ENCODE measurements around the gene GPC3.
"Not testable (repeated sequence)": the region's sequence is repeated elsewhere in the genome, so short reads cannot be mapped to it uniquely, and the experiment has no call there.

Gene GPC3

DNA sequence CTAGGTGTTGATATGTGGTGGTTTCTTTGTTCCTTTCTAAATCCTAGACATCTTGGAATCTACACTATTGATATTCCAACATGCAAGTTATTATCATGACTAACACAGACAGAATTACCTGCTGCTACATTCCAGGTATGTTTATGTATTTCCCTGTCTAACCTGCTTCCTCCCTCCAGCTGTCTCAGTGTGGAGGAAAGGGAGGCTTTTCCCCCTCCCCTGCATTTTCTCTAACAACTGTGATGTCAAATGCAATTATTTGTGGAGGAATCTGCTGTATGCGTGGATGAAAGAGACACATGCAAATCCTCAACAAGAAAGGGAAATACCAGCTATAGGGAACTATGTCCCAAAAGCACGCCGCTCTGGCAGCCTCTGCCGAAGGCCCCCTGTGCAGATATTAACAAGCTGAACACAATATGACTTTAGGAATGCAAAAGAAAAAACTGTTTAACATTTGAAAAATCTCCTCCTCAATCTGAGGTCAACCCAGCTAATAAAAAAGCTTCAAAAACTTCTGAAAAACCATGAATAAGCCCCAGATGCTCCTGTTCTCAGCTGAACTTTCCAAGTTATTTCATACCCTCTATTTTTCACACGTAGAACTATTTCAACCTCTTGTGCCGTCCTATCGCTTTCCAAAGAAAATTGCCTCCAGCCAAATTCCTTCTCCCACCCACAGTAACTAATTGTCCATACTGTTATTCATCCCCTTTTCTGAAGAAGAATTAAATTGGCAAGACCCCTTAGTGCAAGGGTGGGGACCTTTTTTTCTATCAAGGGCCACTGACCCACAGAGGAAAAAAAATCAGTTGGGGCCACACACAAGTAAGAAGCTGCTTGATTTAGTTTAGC lies 345.0 kb downstream of the GPC3 start:
- DNase-seq = no peak

DNA sequence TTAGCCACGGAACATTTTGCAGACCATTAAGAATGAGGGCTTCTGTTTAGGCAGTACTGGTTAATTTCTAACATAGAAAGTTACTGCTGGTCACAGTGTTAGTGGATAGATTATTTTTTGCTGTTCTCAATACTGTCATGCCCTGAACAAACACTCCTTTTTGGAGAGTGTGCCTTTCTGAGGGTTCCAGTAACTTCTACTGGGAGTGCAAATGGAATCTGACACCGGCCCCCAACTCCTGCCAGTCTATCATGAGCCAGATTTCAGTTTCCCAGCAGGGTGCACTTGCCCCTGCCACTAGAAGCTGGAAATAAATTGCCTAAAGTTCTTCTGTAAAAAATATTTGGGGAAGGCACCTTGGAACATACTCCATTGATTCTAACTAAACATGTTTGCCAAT lies 345.7 kb downstream of the GPC3 start:
- DNase-seq = no peak

DNA sequence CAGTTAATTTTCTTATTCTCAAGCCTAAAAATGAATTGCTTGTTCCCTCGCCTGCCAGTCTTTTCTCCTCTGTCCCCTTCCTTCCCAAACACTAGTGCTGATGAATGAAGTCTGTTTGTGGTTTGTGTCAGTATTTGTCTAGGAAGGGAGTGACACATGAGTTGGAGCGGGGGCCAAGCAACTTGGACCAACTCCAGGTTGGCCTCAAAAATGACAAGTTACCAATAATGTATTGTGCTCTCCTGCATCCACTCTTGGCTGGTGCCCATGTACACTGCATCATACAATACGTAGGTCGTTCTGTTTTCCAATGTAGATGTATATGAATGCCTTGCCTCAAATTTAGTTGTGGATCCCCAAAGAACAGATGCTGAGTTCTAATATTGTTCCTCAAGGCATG lies 347.1 kb downstream of the GPC3 start:
- no peak for DNase-seq

DNA sequence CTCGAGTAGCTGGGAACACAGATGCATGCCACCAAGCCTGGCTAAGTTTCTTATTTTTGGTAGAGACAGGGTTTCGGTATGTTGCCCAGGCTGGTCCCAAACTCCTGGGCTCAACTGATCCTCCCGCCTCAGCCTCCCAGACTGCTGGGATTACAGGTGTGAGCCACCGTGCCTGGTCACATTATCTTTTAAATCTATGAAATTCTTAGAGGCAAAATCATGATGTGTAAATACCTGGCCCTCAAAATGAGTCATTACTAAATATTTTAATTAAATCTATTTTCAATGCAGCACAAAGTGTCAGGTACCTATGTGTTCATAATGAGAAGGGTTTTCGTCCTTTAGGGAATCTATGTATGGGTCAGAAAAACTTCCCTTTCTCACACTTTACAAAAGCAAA lies 347.6 kb downstream of the GPC3 start:
- DNase-seq = no peak

DNA sequence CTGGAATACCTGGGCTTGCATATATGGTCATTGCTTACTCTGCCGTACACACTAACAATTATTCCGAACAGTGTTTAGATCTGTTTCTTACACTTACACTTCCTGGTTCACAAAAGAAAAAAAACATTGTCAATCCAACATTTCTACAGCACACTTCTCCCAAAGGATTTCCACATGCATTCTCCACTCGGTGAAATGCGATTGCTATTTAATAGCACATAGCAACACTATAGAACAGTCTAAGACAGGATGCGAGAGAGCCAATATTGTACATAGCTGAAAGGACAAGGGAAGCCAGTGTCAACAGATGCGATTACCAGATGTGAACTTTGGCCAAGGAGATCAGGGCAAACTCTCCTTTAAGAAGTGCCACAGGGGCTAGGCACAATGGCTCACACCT lies 349.4 kb downstream of the GPC3 start:
- DNase-seq = no peak

DNA sequence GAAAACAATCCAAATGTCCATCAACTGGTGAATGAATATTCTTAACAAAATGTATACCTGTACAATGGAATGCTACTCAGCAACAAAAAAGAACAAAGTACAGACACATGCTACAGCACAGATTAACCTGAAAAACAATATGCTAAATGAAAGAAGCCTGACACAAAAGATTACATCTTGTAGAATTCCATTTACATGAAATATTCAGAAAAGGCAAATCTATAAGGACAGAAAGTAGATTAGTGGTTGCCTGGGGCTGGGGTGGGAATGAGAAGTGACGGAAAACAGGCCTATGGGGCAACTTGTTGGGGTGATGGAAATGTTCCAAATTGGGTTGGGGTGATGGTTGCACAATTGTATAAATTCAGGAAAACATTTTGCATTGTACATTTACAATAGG lies 351.0 kb downstream of the GPC3 start:
- DNase-seq = no peak

DNA sequence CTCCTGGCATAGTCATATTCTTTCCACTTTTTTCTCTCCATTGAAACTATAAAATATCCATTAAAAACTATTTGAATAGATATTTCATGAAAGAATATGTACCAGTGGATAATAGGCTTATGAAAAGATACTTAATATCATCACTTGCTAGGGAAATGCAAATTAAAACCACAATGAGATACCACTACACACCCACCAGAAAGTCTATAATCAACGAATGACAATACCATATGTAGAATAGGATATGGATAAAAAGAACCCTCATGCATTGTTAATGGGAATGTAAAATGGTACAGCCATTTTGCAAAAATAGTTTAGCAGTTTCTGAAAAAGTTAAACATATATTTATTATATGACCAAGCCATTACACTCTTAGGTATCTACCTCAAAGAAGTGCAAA lies 351.4 kb downstream of the GPC3 start:
- DNase-seq = no peak

DNA sequence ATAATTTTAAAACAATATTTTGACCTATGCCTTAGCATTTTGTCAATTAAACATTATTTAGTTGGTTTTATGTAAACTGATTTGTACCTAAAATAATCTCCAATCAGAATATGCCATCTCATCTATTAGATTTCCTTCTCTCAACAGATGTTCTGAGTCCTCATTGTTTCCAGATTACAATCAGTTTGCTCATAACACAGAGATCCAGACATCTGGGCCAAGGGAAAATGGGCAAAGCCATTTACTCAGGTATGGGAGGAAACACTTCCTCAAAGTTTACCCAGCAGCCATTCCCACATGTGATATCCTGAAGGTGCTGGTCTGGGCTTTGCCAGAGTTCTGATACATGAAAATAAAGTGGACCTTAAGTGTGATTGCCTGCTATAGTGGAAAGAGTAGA lies 352.2 kb downstream of the GPC3 start:
- no peak for DNase-seq

DNA sequence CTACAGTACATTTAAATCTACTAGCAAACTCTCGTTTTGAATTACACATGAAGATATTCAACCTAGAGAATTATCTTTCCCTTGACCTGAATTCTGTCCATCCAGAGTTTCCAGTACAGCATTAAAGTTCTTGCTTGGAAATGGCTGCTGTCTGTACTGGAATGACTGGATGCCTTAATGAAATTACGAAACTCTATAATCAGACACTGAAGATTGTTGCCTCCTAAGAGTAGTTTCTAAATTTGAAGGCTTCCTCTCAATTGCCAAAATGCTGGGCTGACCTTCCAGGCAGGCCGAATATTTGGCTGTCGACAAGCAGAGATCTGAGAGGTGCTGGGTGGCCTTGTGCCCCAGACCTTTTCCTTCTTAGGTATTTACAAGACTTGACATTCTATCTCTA lies 355.0 kb downstream of the GPC3 start:
- DNase-seq = no peak

DNA sequence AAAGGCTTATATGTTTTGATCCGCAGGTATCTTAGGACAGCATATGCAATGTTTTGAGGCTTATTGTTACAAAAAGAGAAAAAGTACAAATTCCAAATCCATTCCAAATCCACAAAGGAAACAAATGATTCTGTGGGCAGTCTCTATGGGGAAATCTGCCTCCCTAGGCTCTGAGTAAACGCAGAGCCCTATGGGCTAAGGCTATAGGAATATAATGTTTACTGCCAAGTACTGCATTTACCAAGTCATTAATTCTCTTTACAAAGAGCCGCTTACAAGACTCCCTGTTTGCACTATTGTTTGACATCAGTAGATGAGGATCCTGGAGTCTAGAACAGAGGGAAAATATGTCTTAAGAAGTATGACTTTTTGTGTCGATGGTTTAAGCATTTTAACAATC lies 357.7 kb downstream of the GPC3 start:
- DNase-seq = no peak

DNA sequence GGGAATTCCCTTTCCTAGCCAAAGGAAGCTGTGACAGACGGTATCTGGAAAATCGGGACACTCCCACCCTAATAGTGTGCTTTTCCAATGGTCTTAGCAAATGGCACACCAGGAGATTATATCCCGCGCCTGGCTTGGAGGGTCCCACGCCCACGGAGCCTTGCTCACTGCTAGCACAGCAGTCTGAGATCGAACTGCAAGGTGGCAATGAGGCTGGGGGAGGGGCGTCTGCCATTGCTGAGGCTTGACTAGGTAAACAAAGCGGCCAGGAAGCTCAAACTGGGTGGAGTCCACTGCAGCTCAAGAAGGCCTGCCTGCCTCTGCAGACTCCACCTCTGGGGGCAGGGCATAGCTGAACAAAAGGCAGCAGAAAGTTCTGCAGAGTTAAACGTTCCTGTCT lies 364.0 kb downstream of the GPC3 start:
- not testable (repeated sequence) for DNase-seq

DNA sequence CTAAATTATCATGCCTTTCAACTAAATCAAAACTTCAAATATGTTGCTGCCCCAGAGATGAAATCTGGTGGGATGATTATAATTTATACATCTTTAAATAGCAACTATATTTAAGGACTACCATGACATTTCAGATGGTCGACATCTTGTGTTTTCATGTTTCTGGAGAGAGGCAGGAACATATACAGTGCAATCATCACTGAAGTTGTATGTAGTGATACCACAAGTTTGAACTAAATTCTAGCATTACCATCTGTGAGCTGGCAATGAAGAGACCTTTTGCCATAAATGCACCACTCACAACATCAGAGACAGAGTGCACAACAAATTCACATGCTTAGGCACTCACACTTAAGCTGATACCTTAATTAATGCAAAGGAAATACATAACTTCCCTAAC lies 373.7 kb downstream of the GPC3 start:
- no peak for DNase-seq

DNA sequence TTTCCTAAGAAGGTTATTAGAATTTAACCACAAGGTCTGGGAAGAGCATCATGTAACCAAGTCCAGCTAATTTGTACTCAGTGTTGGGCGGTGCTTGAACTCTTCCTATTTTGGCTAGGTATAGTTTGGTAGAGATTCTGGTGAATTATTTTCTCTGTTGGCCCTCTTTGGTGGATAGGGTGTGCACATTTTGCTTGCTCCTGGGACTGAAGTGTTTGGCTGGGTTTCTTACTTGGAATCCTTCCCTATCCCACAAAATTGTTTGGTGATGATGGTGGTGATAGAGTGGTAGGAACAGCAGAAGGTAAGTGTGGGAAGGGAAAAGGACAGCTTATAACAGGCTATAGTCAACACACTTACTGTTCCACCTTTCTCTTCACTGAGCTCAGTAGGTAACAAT lies 375.3 kb downstream of the GPC3 start:
- no peak for DNase-seq

DNA sequence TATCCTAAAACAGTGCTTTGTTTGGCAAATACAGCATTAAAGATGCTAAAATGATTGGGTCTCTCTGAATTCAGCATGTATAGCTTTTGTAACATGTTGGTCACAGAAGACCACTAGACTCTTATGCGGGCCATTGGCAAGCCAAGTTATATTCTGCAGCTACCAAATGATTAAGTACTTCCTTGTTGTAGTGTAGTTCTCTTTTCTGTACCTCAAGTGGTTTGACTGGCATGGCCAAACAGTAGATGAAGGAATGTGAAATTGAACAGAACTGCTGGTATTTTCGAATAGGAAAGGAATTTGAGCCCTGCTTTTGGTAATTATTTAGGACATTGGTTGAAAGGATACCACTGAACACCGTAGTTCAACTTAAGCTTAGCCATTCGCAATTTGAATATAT lies 376.2 kb downstream of the GPC3 start:
- DNase-seq = no peak

DNA sequence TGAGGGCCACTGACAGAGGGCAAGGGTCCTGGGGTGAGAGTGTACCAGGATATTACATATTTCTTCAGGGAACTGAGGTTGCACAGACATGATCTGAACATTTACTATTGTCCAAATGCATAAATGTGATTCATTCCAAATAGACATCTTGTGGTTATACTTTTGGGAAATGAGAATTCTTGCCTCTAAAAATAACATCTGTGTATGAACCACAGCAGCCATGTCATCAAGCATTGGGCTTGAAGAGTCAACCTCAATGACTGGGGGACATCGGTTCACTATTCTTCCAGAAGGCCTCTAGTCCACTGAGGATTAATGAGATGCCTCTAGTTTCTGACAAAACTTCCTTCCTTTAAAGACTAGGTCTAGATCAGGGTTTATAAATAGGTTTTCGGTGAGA lies 377.0 kb downstream of the GPC3 start:
- no peak for DNase-seq

DNA sequence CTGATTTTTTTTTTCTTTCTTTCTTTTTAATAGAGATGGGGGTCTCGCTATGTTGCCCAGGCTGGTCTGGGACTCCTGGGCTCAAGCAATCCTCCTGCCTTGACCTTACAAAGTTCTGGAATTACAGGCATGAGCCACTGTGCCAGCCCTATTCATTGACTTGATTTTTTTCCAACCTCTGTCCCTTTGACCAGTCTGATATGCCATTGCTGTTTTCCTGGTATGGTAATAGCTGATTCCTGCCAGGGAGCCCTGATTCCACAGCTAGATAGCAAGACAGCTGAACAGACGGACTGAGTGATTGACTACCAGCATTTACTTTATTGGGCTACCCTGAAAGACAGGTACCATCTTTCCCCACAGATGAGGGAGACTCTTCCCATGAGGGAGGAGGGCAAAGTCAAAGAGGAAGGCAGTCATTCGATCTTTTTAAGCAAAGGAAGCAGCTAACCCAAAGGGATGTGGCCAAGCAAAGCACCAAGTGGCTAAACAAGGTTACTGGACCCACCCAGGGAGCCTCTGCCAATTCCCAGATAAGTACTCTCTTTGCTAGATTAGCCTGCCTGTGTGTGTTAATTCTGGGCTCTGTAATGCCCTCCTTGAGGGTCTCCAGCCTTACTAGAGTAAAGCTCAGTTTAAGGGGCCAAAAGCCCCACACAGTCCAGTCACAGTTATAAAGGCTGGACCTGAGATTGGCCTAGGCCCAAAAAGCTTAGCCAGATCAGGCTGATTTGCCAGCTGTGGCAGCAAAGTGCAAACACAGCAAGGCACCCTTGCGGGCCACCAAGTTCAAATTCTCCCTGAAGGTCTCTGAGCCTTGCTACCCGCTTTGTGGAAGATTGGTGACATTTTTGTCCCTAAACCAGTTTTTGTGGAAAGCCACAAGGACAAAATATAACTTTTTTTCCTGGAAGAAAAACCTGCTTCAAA lies 377.7 kb downstream of the GPC3 start:
- no peak for DNase-seq

DNA sequence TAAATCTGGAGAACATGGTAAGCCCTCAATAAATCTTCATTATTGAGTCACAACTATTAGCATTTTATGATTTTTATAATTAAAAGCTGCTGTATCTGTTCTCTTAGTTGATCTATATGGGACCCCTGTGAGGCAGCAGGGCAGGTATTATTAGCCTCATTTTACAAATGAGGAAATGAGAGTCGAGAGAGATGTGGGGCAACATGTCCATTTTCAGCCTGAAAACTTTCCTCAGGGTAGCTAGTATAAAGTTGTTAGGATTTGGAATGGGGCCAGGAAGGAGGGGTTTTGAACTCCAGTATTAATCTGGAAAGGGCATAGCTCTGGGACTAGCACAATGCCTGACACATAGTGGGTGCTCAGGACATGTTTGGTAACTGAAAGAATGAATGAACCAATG lies 378.4 kb downstream of the GPC3 start:
- no peak for DNase-seq

DNA sequence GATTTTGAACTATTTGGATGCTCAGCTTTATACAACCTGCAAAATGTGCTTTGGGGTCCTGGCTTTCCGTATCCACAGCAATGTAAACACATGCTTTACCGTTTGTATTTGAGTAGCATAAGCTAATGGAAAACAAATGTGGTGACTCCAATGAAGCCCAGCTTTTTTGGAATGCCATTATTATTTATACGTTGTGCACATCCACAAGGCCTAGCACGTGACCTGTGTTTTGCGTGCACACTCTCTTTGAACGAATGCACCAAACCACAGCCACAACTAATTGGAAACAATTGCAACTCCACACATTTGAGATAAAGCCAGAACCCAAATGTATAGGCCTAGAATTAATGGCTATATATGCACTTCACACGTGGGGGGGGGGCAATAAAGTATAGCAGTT lies 380.6 kb downstream of the GPC3 start:
- no peak for DNase-seq

DNA sequence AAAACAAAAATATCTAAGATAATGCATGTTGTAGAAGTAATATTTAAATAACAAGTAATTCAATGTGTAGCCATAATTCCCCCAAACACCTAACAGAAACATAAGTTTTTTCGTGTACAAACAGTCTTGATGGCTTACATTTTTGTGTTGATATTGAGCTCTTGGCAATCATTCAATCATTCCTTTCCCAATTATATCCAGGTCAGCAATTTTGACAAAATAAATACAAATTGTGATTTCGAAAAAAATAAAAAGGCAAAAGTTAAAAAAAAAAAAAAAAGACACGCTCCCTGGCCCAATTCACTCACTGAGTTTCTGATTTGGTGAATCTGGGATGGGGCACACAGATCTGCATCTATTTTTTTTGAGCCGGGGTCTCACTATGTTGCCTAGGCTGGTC lies 382.5 kb downstream of the GPC3 start:
- no peak for DNase-seq

DNA sequence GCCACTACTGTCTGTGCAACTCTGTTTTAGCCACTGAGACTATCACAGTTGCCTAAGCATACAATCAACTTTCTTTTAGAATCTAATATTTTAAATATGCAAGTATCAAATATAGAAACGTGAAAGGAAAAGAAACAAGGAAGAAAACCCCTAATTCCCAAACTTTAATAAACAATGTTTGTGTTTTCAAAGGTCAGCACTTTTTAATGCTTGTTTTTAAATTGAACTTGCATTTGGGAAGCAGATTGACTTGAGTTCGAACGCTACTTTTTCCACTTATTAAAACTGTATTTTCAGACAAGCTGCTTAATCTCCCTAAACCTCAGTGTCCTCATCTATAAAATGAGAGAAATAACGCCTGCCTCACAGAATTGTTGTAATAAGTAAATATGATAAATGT lies 384.3 kb downstream of the GPC3 start:
- DNase-seq = no peak

DNA sequence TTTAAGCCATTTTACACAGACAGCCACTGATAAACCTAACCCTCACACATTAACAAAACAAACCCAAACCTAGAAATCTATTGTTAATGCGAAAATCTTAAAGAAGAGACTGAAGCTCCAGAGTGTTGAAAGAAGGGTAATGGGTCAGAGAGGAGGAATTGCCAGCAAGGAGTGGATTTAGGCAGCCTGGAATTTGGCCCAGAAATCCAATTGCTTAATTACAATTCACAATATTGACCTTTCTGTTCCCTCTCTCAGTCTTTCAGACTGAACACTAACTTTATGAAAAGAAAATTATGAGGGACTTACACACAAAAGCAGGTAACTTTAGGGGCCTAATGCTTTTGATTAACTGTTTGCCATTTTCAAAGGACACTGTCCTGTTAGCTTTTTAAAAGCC lies 384.9 kb downstream of the GPC3 start:
- no peak for DNase-seq

DNA sequence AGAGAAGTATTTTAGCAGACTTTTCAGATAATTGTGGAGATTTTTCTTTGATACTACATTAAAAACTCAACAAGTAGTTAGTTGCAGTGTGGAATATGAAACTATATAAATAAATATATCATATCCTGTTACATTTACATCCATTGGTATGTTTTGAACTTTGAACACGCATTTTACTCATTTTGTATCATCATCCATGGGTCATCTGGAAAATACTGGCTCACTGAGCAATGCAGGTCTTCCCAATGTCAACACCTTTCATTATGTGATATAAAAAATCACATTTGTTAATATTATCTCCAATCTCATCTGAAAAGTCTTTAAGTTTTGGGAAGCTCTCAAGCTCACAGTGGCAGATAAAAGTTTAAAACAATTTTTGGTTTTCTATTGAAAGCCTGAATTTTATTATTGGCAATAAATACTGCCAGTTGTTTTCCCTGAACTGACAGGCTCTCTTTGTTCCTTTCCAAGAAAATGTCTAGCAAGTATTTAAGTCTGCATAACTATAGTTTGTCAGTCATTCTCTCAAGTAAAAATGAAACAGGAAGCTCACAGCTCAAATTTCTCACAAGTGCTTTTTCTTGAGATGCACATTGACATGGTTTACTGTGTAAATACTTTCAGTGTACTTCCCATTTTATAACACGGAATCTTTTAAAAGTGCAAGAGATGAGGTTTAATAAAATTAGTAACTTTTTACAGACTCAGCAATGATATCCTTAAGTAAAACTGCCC lies 386.6 kb downstream of the GPC3 start:
- no peak for DNase-seq

DNA sequence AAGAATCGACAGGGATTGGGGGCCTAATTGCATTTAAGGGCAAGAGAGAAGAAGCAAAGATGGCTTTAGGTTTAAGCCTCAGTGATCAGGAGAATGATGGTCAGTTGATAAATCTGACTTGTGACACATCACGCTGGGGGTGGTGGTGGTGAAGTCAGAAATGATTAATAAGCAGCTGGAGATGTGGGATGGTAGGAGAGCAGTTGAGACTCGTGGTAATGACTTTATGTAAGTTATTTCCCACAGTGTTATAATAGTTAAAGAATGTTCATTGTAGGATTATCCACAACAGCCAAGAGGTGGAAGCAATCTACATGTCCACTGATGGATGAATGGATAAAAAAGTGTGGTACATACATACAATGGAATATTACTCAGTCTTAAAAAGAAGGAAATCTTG lies 391.2 kb downstream of the GPC3 start:
- DNase-seq = no peak

DNA sequence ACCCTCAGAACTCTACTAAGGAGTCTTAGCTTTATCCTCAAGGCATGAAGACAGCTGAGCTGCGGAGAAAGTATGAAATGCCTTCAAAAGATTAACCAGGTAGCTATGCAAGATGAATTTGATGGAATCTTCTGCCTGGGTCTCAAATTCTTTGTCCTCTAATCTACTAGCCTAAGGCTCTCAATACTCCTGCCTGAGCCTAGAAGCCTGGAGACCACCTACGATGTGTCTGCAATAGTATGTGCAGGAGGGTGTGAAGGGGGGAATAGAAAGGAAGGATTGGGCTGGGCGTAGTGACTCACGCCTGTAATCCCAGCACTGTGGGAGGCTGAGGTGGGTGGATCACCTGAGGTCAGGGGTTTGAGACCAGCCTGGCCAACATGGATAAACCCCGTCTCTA lies 391.9 kb downstream of the GPC3 start:
- no peak for DNase-seq

All from activated CD4-positive, CD25-positive, alpha-beta regulatory T cell (primary cell).